ENCODE data around the gene A2M. TPM values are rescaled to one million over a fixed set of nuclear protein-coding genes. Genes with fewer than 3 reads are reported as not detected.

The A2M gene
- total and polyA plus RNA-seq, 2 experiments from 2014 or later, result 0.92 TPM; not detected in 1

GRCh38 chr12:9148926-9149325 lies 33.2 kb upstream of the A2M start:
- Mint-ChIP-seq H3K27me3 (ENCODE audit: insufficient read depth, low read depth, poor library complexity) (peaks cover 3% of the 10 kb centered on the region), H3K36me3 (ENCODE audit: low read depth) (peaks cover 13% of the 10 kb centered on the region), H3K9me3 (peaks cover 21% of the 10 kb centered on the region), H3K4me1 (no peaks in the 10 kb centered on the region), H3K4me3 (no peak overlapping the region), H3K27ac (no peak overlapping the region)
- no peak for DNase-seq (ENCODE audit: low spot score)
- H3K4me3 ChIP-seq, result no peak overlapping the region
- no peaks in the 10 kb centered on the region; the same call in 1 of the 2 replicates for H3K36me3 ChIP-seq (ENCODE audit: insufficient read depth)
- no peaks in the 10 kb centered on the region; the same call in 1 of the 2 replicates for H3K9me2 ChIP-seq (ENCODE audit: insufficient read depth)
- TF ChIP-seq STAT1 (IDR thresholded peaks at IDR 0.05; ENCODE audit: unreplicated experiment) (no peak), EZH2 (IDR thresholded peaks at IDR 0.05; ENCODE audit: low read depth, unreplicated experiment) (no peak), ZNF114 (CRISPR knock-in tag; IDR thresholded peaks at IDR 0.05) (no peak)
- H2AFZ ChIP-seq, result no peak overlapping the region
- H3K4me2 ChIP-seq, result no peak overlapping the region
- no peaks in the 10 kb centered on the region for H3F3A ChIP-seq (replicated peaks; ENCODE audit: low read depth)
- H3K79me2 ChIP-seq (replicated peaks; ENCODE audit: insufficient read depth), result no peaks in the 10 kb centered on the region
- ATAC-seq, result no peak
- no peaks in the 10 kb centered on the region for H4K20me1 ChIP-seq (replicated peaks; ENCODE audit: insufficient read depth)
- no peaks in the 10 kb centered on the region for H3K27me3 ChIP-seq (ENCODE audit: insufficient read depth)
- H3K4me1 ChIP-seq (ENCODE audit: insufficient read depth), result no peaks in the 10 kb centered on the region
- H3K27ac ChIP-seq (ENCODE audit: low read depth), result no peak overlapping the region

DNA sequence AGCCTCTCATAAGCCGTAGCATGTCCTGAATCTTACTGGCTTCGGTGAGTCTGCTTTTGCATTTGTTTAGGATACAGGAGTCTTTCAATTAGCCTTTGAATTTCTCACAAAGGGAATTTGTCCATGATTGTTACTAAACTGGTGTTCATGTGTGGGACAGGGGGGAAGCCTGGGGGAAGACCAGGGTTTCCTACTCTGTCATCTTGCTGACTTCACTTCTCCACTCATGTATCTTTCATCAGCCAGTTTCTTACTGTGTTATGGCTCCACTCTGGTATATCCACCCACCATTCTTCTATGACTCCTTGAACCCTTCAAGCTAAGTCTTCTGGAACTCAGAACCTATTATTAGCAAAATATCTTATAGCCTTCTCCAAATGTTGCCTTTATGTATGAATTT lies 31.7 kb upstream of the A2M start:
- no peak overlapping the region for H3K27ac Mint-ChIP-seq
- Histone ChIP-seq H3K36me3 (ENCODE audit: insufficient read depth) (no peaks in the 10 kb centered on the region; the same call in 1 of the 2 replicates), H3K4me2 (no peak overlapping the region), H3K27me3 (ENCODE audit: insufficient read depth) (no peaks in the 10 kb centered on the region), H3K27ac (ENCODE audit: low read depth) (no peak overlapping the region), H3K4me3 (no peak overlapping the region), H3F3A (replicated peaks; ENCODE audit: low read depth) (no peaks in the 10 kb centered on the region), H2AFZ (no peak overlapping the region), H3K4me1 (ENCODE audit: insufficient read depth) (no peaks in the 10 kb centered on the region), H3K9me2 (ENCODE audit: insufficient read depth) (no peaks in the 10 kb centered on the region), H4K20me1 (replicated peaks; ENCODE audit: insufficient read depth) (no peaks in the 10 kb centered on the region), H3K79me2 (replicated peaks; ENCODE audit: insufficient read depth) (no peaks in the 10 kb centered on the region)
- no peak for TF ChIP-seq ZNF114 (CRISPR knock-in tag; IDR thresholded peaks at IDR 0.05)
- TF ChIP-seq EZH2phosphoT487 (IDR thresholded peaks at IDR 0.05; ENCODE audit: unreplicated experiment), result no peak
- TF ChIP-seq JUNB (IDR thresholded peaks at IDR 0.05; ENCODE audit: unreplicated experiment), result no peak
- TF ChIP-seq ETS1 (IDR thresholded peaks at IDR 0.05), result no peak
- no peak for TF ChIP-seq ZNF462 (CRISPR knock-in tag; IDR thresholded peaks at IDR 0.05)
- no peak for TF ChIP-seq POLR2AphosphoS5 (IDR thresholded peaks at IDR 0.05; ENCODE audit: low read depth)
- TF ChIP-seq CREB1 (CRISPR knock-in tag; IDR thresholded peaks at IDR 0.05; ENCODE audit: low read depth), result no peak
- H3K9me3 Mint-ChIP-seq, result peaks cover 36% of the 10 kb centered on the region
- ATAC-seq (no peak), DNase-seq (ENCODE audit: low spot score) (no peak)
- H3K4me1 Mint-ChIP-seq, result no peaks in the 10 kb centered on the region
- H3K36me3 Mint-ChIP-seq (ENCODE audit: low read depth), result peaks cover 25% of the 10 kb centered on the region
- no peak overlapping the region for H3K4me3 Mint-ChIP-seq
- H3K27me3 Mint-ChIP-seq (ENCODE audit: insufficient read depth, low read depth, poor library complexity), result peaks cover 6% of the 10 kb centered on the region

All from GM23338 (cell line).